HepG2 (cell line): ENCODE measurements around the gene VKORC1. TPM values are rescaled to one million over a fixed set of nuclear protein-coding genes. Genes with fewer than 3 reads are reported as not detected.

ENCODE experiments used
- ARHGAP35 ChIP-seq: sonication (generic); formaldehyde crosslinking; IDR thresholded peaks from 2 replicates; pipeline ENCODE4 v1.9.0; 2022; ENCODE audit warnings: mild to moderate bottlenecking, inconsistent platforms, moderate library complexity, missing genetic modification reagents, borderline replicate concordance
- CCAR2 ChIP-seq: fragments of 200-400 bp; formaldehyde crosslinking; optimal IDR thresholded peaks from 2 replicates; pipeline ENCODE3; 2018; ENCODE audit warnings: low read depth, mild to moderate bottlenecking, low read length, moderate library complexity
- CHCHD3 ChIP-seq: sonication (generic); formaldehyde crosslinking; IDR thresholded peaks from 2 replicates; pipeline ENCODE4 v1.8.0; 2022; ENCODE audit warnings: mild to moderate bottlenecking, missing genetic modification reagents, moderate library complexity
- DR1 ChIP-seq: sonication (generic); formaldehyde crosslinking; IDR thresholded peaks from 2 replicates; pipeline ENCODE4 v1.8.0; 2021; ENCODE audit warnings: mild to moderate bottlenecking, missing genetic modification reagents, inconsistent platforms
- MAZ ChIP-seq, 2 experiments: sonication (generic) in 1 of 2; formaldehyde crosslinking in 1 of 2; IDR thresholded peaks; 2 replicates each; pipeline versions ENCODE4 v1.5.0 to v1.6.1; 2012 to 2020; ENCODE audit warnings: low read depth in 2 of 2, mild to moderate bottlenecking in 2 of 2, borderline replicate concordance in 1 of 2, improper control_type of control experiment in 1 of 2, low read length in 1 of 2, missing genetic modification reagents in 1 of 2, moderate library complexity in 1 of 2
- MXD3 ChIP-seq: IDR thresholded peaks from 2 replicates; pipeline ENCODE4 v1.6.1; 2016; ENCODE audit warnings: mild to moderate bottlenecking, missing biosample characterization, missing genetic modification reagents
- PHF20 ChIP-seq: sonication (generic); formaldehyde crosslinking; IDR thresholded peaks from 2 replicates; pipeline ENCODE4 v1.5.0; 2020; ENCODE audit warnings: mild to moderate bottlenecking, missing genetic modification reagents
- RBM39 ChIP-seq: fragments of 200-400 bp; formaldehyde crosslinking; IDR thresholded peaks from one replicate; pipeline ENCODE4 v1.6.1; 2018; ENCODE audit warnings: antibody characterized with exemption, mild to moderate bottlenecking, low read depth, low read length; ENCODE audit not compliant: poor library complexity, severe bottlenecking
- RELA ChIP-seq: sonication (generic); formaldehyde crosslinking; IDR thresholded peaks from 2 replicates; pipeline ENCODE4 v1.4.0; 2020; ENCODE audit warnings: missing genetic modification reagents
- STAT5B ChIP-seq: sonication (generic); formaldehyde crosslinking; IDR thresholded peaks from 2 replicates; pipeline ENCODE4 v1.4.0; 2020; ENCODE audit warnings: missing genetic modification reagents
- ZMYM4 ChIP-seq: sonication (generic); formaldehyde crosslinking; IDR thresholded peaks from 2 replicates; pipeline ENCODE4 v1.8.1; 2023; ENCODE audit warnings: mild to moderate bottlenecking, missing genetic modification reagents
- ZNF281 ChIP-seq: sonication (generic); formaldehyde crosslinking; IDR thresholded peaks from 2 replicates; pipeline ENCODE4 v1.4.0; 2020; ENCODE audit warnings: missing genetic modification reagents, borderline replicate concordance
- ZNF549 ChIP-seq: sonication (generic); formaldehyde crosslinking; IDR thresholded peaks from 2 replicates; pipeline ENCODE4 v1.5.0; 2020; ENCODE audit warnings: missing genetic modification reagents
- ZNF788 ChIP-seq: sonication (generic); formaldehyde crosslinking; IDR thresholded peaks from 2 replicates; pipeline ENCODE4 v1.5.0; 2020; ENCODE audit warnings: mild to moderate bottlenecking, missing genetic modification reagents, borderline replicate concordance
- ZSCAN25 ChIP-seq: sonication (generic); formaldehyde crosslinking; IDR thresholded peaks from 2 replicates; pipeline ENCODE4 v1.8.0; 2022; ENCODE audit warnings: mild to moderate bottlenecking, missing genetic modification reagents
- polyA plus RNA-seq, 8 experiments: library from polyadenylated mRNA; depleted of rRNA in 3 of 8; stranded (reverse) in 7 of 8; unstranded in 1 of 8; fragments of >200 nt; fragmentation: Illumina TruSeq in 4 of 8; extraction: Trizol in 4 of 8; gene quantifications; 2 replicates each; pipeline versions ENCODE4 v1.2.1 to v1.2.3, GENCODE V29; 2011 to 2016; ENCODE audit warnings: low read depth in 4 of 8, missing spikeins in 1 of 8, mixed read lengths in 1 of 8; ENCODE audit not compliant: insufficient read depth in 1 of 8
- total RNA-seq, 5 experiments: library from RNA; depleted of rRNA; stranded (reverse); fragments of >200 nt; fragmentation: Illumina TruSeq; extraction: Trizol; gene quantifications; 2 replicates each; pipeline ENCODE4 v1.2.3, GENCODE V29; 2016; ENCODE audit warnings: low read depth in 1 of 5
- TF ChIP-seq, protein P1 (sequence below): sonication (generic); formaldehyde crosslinking; IDR thresholded peaks from 2 replicates; pipeline ENCODE4 v1.4.0; 2020; ENCODE audit warnings: mild to moderate bottlenecking, missing genetic modification reagents, borderline replicate concordance
- TF ChIP-seq, protein P2 (sequence below): sonication (generic); formaldehyde crosslinking; IDR thresholded peaks from 2 replicates; pipeline ENCODE4 v1.4.0; 2020; ENCODE audit warnings: missing genetic modification reagents, borderline replicate concordance

VKORC1 gene
- total and polyA plus RNA-seq, 2 of the 13 experiments (the other 11 are each of a cell fraction or from before 2014, with no cell fraction given) = 141 to 615 TPM

DNA sequence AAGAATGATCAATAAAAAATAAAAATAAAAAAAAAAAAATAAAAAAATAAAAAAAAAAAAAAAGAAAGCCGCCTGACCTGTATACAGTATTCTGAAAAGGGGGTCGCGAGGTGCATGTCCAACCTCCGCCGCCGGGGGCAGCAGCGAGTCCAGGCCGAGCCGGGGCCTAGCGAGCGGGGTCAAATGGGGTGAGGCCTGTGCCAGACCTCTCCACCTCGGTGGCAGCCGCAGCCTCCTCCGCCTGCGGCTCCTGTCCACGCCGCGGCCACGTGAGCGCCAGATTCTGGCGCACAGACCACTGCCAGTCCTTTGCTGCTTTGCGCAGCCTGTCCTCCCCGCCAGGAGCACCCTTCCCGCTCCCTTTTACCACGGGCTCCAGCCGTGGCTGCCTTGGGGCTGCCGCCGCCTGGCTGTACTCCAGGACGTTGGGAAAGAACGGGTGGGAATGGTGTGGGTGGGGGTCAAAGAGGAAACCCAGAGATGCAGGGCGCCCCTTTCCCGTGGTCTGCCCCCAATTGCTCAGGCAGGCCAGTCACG, 11.1 kb upstream of the VKORC1 start (continued):
- TF ChIP-seq CCAR2 (peak; percentile 17), MAZ (IDR thresholded peaks at IDR 0.05; ENCODE audit: borderline replicate concordance, low read depth, low read length) (no peak), MAZ (CRISPR knock-in tag; IDR thresholded peaks at IDR 0.05; ENCODE audit: low read depth) (peak; percentile 97), ZMYM4 (CRISPR knock-in tag) (peak; percentile 87), CHCHD3 (CRISPR knock-in tag) (0 out of 2 replicates have a peak, but pooled peaks have one; percentile 55), RBM39 (peak; percentile 93), ZNF549 (CRISPR knock-in tag) (peak; percentile 85; the same call in 1 of the 2 replicates), ZNF281 (CRISPR knock-in tag) (peak; percentile 64; the same call in 1 of the 2 replicates), RELA (CRISPR knock-in tag) (peak; percentile 55; the same call in 1 of the 2 replicates), DR1 (CRISPR knock-in tag) (peak; percentile 63), PHF20 (CRISPR knock-in tag) (peak; percentile 78), ARHGAP35 (CRISPR knock-in tag) (peak; percentile 98), MXD3 (CRISPR knock-in tag) (peak; percentile 98), ZNF788 (CRISPR knock-in tag) (peak; percentile 98), ZSCAN25 (CRISPR knock-in tag) (peak; percentile 84), STAT5B (CRISPR knock-in tag) (no peak; the same call in 1 of the 2 replicates)
- TF ChIP-seq, protein P1, sequence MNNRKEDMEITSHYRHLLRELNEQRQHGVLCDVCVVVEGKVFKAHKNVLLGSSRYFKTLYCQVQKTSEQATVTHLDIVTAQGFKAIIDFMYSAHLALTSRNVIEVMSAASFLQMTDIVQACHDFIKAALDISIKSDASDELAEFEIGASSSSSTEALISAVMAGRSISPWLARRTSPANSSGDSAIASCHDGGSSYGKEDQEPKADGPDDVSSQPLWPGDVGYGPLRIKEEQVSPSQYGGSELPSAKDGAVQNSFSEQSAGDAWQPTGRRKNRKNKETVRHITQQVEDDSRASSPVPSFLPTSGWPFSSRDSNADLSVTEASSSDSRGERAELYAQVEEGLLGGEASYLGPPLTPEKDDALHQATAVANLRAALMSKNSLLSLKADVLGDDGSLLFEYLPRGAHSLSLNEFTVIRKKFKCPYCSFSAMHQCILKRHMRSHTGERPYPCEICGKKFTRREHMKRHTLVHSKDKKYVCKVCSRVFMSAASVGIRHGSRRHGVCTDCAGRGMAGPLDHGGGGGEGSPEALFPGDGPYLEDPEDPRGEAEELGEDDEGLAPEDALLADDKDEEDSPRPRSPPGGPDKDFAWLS (CRISPR knock-in tag) = no peak; the same call in 1 of the 2 replicates
- TF ChIP-seq, protein P2, sequence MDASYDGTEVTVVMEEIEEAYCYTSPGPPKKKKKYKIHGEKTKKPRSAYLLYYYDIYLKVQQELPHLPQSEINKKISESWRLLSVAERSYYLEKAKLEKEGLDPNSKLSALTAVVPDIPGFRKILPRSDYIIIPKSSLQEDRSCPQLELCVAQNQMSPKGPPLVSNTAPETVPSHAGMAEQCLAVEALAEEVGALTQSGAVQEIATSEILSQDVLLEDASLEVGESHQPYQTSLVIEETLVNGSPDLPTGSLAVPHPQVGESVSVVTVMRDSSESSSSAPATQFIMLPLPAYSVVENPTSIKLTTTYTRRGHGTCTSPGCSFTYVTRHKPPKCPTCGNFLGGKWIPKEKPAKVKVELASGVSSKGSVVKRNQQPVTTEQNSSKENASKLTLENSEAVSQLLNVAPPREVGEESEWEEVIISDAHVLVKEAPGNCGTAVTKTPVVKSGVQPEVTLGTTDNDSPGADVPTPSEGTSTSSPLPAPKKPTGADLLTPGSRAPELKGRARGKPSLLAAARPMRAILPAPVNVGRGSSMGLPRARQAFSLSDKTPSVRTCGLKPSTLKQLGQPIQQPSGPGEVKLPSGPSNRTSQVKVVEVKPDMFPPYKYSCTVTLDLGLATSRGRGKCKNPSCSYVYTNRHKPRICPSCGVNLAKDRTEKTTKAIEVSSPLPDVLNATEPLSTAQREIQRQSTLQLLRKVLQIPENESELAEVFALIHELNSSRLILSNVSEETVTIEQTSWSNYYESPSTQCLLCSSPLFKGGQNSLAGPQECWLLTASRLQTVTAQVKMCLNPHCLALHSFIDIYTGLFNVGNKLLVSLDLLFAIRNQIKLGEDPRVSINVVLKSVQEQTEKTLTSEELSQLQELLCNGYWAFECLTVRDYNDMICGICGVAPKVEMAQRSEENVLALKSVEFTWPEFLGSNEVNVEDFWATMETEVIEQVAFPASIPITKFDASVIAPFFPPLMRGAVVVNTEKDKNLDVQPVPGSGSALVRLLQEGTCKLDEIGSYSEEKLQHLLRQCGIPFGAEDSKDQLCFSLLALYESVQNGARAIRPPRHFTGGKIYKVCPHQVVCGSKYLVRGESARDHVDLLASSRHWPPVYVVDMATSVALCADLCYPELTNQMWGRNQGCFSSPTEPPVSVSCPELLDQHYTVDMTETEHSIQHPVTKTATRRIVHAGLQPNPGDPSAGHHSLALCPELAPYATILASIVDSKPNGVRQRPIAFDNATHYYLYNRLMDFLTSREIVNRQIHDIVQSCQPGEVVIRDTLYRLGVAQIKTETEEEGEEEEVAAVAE = peak; percentile 84
